A549 treated with GW870086 at 1 μM for 4 hours (cell line): Measurements from ENCODE around the gene DIRAS2. TPM values are rescaled to one million over a fixed set of nuclear protein-coding genes. Genes with fewer than 3 reads are reported as not detected.

Experiments used
- total RNA-seq: library from RNA; stranded (reverse); fragments of 200-300 nt; extraction: Qiagen RNA extraction; gene quantifications from 5 replicates; pipeline ENCODE4 v1.2.3, GENCODE V29; 2022; ENCODE audit warnings: low read depth

DIRAS2 gene
- not detected in 5 replicates for total RNA-seq

GRCh38 chr9:90642570-90643539, at the start of gene DIRAS2:
DIRAS2 (minus strand) TSS chr9:90642824; CDS start chr9:90613827, 28,997 bp downstream.

Other genes starting within 250 kb of the DIRAS2 start
- 0.22 to 0.54 TPM (median 0.28 TPM) in 3 of 5 replicates, not detected in the others for gene SYK, start 159.0 kb upstream of the DIRAS2 start, total RNA-seq